Right atrium auricular region (tissue), 2 donors: Measurements from ENCODE around the gene ZNF274. TPM values are rescaled to one million over a fixed set of nuclear protein-coding genes. Genes with fewer than 3 reads are reported as not detected.

ENCODE experiments used
- DNase-seq: peaks from one replicate; pipeline ENCODE4 v3.0.0-alpha.2; 2019; ENCODE audit warnings: low spot score
- H3K27ac ChIP-seq, 2 donors: fragments of 200-600 bp; sonication (generic); 1 replicate in 1 of 2; 2 replicates in 1 of 2; pipeline ENCODE4 v1.5.1; 2016 to 2019
- H3K27me3 ChIP-seq, 2 donors: fragments of 200-600 bp; sonication (generic); one replicate each; pipeline versions ENCODE4 v1.5.1 to v1.6.0; 2017 to 2019
- H3K36me3 ChIP-seq: fragments of 200-600 bp; sonication (generic); one replicate; pipeline ENCODE4 v1.5.1; 2016
- H3K4me1 ChIP-seq, 2 donors: fragments of 200-600 bp; sonication (generic); one replicate each; pipeline versions ENCODE4 v1.5.1 to v1.6.0; 2017 to 2019
- H3K4me3 ChIP-seq, 2 donors: fragments of 200-600 bp; sonication (generic); 1 replicate in 1 of 2; 2 replicates in 1 of 2; pipeline ENCODE4 v1.5.1; 2017 to 2019; ENCODE audit warnings: mild to moderate bottlenecking in 1 of 2, moderate library complexity in 1 of 2
- H3K9me3 ChIP-seq, 2 donors: fragments of 200-600 bp; sonication (generic); one replicate each; pipeline ENCODE4 v1.5.1; 2019
- total RNA-seq, 2 donors: library from RNA; depleted of rRNA; stranded (reverse); fragments of >200 nt; gene quantifications; one replicate each; pipeline ENCODE4 v1.1.0, GENCODE V29; 2016
- TF ChIP-seq, protein P1 (sequence below), 2 donors: fragments of 200-600 bp; sonication (generic); IDR thresholded peaks; one replicate each; pipeline ENCODE4 v1.5.1; 2019; ENCODE audit warnings: antibody characterized with exemption in 2 of 2

The ZNF274 gene
- total RNA-seq, 2 donors from 2014 or later: 17.7 to 25.8 TPM

DNA sequence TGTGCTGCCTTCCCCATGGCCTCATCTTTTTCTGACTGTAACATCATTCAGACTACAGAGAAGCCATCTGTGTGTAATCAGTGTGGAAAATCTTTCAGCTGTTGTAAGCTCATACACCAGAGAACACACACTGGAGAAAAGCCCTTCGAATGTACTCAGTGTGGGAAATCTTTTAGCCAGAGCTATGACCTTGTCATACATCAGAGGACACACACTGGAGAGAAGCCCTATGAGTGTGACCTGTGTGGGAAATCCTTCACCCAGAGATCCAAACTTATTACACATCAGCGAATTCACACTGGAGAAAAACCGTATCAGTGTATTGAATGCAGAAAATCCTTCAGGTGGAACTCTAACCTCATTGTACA is 78.7 kb downstream of the ZNF274 start:
- DNase-seq: no peak
- Histone ChIP-seq H3K9me3 (peaks cover 94 to 100% of the 10 kb centered on the region in 2 donors), H3K4me3 (no peak overlapping the region), H3K36me3 (peaks cover 92% of the 10 kb centered on the region), H3K4me1 (no peaks in the 10 kb centered on the region), H3K27me3 (no peaks in the 10 kb centered on the region), H3K27ac (no peak overlapping the region)
- TF ChIP-seq, protein P1, sequence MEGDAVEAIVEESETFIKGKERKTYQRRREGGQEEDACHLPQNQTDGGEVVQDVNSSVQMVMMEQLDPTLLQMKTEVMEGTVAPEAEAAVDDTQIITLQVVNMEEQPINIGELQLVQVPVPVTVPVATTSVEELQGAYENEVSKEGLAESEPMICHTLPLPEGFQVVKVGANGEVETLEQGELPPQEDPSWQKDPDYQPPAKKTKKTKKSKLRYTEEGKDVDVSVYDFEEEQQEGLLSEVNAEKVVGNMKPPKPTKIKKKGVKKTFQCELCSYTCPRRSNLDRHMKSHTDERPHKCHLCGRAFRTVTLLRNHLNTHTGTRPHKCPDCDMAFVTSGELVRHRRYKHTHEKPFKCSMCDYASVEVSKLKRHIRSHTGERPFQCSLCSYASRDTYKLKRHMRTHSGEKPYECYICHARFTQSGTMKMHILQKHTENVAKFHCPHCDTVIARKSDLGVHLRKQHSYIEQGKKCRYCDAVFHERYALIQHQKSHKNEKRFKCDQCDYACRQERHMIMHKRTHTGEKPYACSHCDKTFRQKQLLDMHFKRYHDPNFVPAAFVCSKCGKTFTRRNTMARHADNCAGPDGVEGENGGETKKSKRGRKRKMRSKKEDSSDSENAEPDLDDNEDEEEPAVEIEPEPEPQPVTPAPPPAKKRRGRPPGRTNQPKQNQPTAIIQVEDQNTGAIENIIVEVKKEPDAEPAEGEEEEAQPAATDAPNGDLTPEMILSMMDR (IDR thresholded peaks at IDR 0.05): no peak

DNA sequence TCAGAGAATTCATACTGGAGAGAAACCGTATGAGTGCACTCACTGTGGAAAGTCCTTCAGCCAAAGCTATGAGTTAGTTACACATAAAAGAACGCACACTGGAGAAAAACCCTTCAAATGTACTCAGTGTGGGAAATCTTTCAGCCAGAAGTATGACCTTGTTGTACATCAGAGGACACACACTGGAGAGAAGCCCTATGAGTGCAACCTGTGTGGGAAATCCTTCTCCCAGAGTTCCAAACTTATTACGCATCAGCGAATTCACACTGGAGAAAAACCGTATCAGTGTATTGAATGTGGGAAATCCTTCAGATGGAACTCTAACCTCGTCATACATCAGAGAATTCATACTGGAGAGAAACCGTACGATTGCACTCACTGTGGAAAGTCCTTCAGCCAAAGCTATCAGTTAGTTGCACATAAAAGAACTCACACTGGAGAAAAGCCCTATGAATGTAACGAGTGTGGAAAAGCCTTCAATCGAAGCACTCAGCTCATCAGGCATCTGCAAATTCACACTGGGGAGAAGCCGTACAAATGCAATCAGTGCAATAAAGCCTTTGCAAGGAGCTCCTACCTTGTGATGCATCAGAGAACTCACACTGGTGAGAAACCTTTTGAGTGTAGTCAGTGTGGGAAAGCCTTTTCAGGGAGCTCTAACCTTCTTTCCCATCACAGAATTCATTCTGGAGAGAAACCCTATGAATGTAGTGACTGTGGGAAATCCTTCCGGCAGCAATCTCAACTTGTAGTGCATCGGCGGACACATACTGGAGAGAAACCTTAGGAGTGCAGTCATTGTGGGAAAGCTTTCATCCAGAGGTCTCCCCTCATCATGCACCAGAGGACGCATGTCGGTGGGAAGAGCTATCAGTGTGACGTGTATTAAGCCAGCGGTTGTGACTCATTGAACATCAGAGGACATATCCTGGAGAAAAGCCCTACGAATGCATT is 79.4 kb downstream of the ZNF274 start:
- Histone ChIP-seq H3K36me3 (peaks cover 85% of the 10 kb centered on the region), H3K27ac (no peak overlapping the region), H3K4me3 (no peak overlapping the region), H3K9me3 (peaks cover 95 to 100% of the 10 kb centered on the region in 2 donors), H3K27me3 (no peaks in the 10 kb centered on the region), H3K4me1 (no peaks in the 10 kb centered on the region)
- TF ChIP-seq, protein P1 (IDR thresholded peaks at IDR 0.05): no peak
- DNase-seq: no peak

DNA sequence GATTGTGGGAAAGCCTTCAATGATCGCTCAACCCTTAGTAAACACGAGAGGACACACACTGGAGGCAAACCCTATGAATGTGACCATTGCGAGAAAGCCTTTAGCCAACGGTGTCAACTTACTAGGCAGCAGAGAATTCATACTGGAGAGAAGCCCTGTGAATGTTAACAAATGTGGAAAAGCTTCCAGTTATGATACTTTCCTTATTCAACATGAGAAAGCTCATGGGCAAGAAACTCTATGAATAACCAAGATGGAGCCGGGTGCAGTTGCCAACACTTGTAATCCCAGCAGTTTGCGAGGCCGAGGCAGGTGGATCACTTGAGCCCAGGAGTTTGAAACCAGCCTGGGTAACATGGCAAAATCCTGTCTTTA is 80.0 kb downstream of the ZNF274 start:
- TF ChIP-seq, protein P1 (IDR thresholded peaks at IDR 0.05): no peak
- peaks cover 94 to 100% of the 10 kb centered on the region in 2 donors for H3K9me3 ChIP-seq
- H3K4me1 ChIP-seq: no peaks in the 10 kb centered on the region
- no peaks in the 10 kb centered on the region for H3K27me3 ChIP-seq
- H3K27ac ChIP-seq: no peak overlapping the region
- H3K4me3 ChIP-seq: no peak overlapping the region
- no peak for DNase-seq
- H3K36me3 ChIP-seq: peaks cover 78% of the 10 kb centered on the region

Other genes starting within 250 kb of the ZNF274 start
- 1 to 10 TPM; 5.2 to 5.7 TPM for gene ZNF418, start 247.7 kb upstream of the ZNF274 start, total RNA-seq
- gene ZNF256, start 235.4 kb upstream of the ZNF274 start, total RNA-seq: 1 to 10 TPM; 5.3 to 5.7 TPM
- 1 to 10 TPM in 1 of 2 donors, not detected in 1; 1.7 TPM for gene C19orf18, start 208.5 kb upstream of the ZNF274 start, total RNA-seq
- 1 to 10 TPM; 9.6 TPM for gene ZNF606, start 180.2 kb upstream of the ZNF274 start, total RNA-seq
- gene ZSCAN1, start 149.0 kb upstream of the ZNF274 start, total RNA-seq: not detected
- gene ZNF135, start 123.8 kb upstream of the ZNF274 start, total RNA-seq: 1 to 10 TPM; 2.5 to 3.1 TPM
- gene ZSCAN18, start 84.8 kb upstream of the ZNF274 start, total RNA-seq: 10 to 100 TPM; 48.3 to 65.7 TPM
- gene ZNF329, start 32.3 kb upstream of the ZNF274 start, total RNA-seq: 1 to 10 TPM; 6.9 to 7.9 TPM
- gene ZNF544, start 45.9 kb downstream of the ZNF274 start, total RNA-seq: 10 to 100 TPM; 30.1 to 38.4 TPM
- gene ZNF8, start 95.9 kb downstream of the ZNF274 start, total RNA-seq: 1 to 10 TPM; 5.8 to 6.9 TPM
- 10 to 100 TPM; 20.9 to 32.6 TPM for gene ERVK3-1, start 122.3 kb downstream of the ZNF274 start, total RNA-seq
- gene ZSCAN22, start 143.9 kb downstream of the ZNF274 start, total RNA-seq: 1 to 10 TPM; 1.6 to 2.6 TPM
- 10 to 100 TPM; 45.5 to 52.6 TPM for gene A1BG, start 170.4 kb downstream of the ZNF274 start, total RNA-seq
- under 1 TPM; 0.39 to 0.56 TPM for gene ZNF497, start 179.7 kb downstream of the ZNF274 start, total RNA-seq
- gene ZNF837, start 198.0 kb downstream of the ZNF274 start, total RNA-seq: 1 to 10 TPM in 1 of 2 donors, under 1 TPM in 1; 0.70 to 1.3 TPM
- 1,000 to 10,000 TPM in 1 of 2 donors, 100 to 1,000 TPM in 1; 593 to 1,197 TPM for gene RPS5, start 204.2 kb downstream of the ZNF274 start, total RNA-seq
- not detected for gene RNF225, start 212.6 kb downstream of the ZNF274 start, total RNA-seq
- gene ZNF584, start 225.6 kb downstream of the ZNF274 start, total RNA-seq: 10 to 100 TPM; 17.4 to 18.5 TPM